ENCODE measurements around the gene OR10H1. TPM values are rescaled to one million over a fixed set of nuclear protein-coding genes. Genes with fewer than 3 reads are reported as not detected.

OR10H1 gene
- total RNA-seq, 1 donor: not detected

DNA sequence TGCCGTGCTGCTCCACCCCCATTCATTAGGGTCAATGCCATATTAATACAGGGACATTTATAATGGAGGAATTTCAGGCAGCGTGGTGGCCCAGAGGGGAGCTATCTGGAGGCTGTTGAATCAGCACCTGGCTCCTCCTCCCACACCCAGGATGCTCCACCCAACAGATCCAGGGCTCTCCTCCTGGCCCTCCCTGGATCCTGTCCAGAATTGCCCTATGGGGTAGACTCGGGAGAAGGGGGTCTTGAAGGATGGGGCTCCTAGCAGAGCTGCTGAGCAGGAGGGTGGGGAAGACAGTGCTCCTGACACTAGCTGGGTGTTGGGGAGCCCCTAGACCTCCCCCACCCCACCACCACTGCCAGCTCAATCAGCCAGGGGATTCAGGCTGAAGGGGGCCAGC lies 33.3 kb downstream of the OR10H1 start:
- Histone ChIP-seq H3K9me3 (ENCODE audit: low read depth, low read length) (no peaks in the 10 kb centered on the region), H2AFZ (ENCODE audit: low read length) (no peak overlapping the region), H3K36me3 (ENCODE audit: insufficient read depth, low read length) (no peaks in the 10 kb centered on the region), H3K4me1 (ENCODE audit: insufficient read depth, low read length) (no peaks in the 10 kb centered on the region), H3K79me2 (ENCODE audit: insufficient read depth, low read length) (no peaks in the 10 kb centered on the region), H4K20me1 (ENCODE audit: insufficient read depth, low read length) (no peaks in the 10 kb centered on the region), H3K4me2 (ENCODE audit: insufficient read depth, low read length) (no peak overlapping the region), H3K27ac (ENCODE audit: low read depth, low read length) (no peak overlapping the region), H3K4me3 (ENCODE audit: insufficient read depth, low read length) (no peak overlapping the region), H3K27me3 (ENCODE audit: insufficient read depth, low read length) (no peaks in the 10 kb centered on the region)
- peak; percentile 21 for DNase-seq (ENCODE audit: insufficient read length, low spot score, missing footprints)
- TF ChIP-seq, protein P1, sequence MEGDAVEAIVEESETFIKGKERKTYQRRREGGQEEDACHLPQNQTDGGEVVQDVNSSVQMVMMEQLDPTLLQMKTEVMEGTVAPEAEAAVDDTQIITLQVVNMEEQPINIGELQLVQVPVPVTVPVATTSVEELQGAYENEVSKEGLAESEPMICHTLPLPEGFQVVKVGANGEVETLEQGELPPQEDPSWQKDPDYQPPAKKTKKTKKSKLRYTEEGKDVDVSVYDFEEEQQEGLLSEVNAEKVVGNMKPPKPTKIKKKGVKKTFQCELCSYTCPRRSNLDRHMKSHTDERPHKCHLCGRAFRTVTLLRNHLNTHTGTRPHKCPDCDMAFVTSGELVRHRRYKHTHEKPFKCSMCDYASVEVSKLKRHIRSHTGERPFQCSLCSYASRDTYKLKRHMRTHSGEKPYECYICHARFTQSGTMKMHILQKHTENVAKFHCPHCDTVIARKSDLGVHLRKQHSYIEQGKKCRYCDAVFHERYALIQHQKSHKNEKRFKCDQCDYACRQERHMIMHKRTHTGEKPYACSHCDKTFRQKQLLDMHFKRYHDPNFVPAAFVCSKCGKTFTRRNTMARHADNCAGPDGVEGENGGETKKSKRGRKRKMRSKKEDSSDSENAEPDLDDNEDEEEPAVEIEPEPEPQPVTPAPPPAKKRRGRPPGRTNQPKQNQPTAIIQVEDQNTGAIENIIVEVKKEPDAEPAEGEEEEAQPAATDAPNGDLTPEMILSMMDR (IDR thresholded peaks at IDR 0.05; ENCODE audit: extremely low read depth, low read depth, low read length): no peak

DNA sequence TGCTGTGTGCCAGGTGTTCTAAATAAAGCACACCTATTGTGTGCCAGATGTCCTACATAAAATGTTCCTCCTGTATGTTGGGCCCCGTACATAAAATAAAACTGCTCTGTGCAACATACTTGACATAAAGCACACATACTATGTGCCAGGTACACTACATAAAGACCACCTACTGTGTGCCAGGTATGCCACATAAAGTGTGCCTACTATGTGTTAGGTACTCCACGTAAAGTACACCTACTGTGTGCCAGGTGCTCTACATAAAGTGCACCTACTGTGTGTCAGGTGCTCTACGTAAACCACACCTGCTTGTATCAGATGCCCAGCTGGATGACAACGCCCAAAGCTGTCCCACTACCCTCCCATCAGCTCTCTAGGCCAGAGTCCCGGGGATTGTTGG lies 33.8 kb downstream of the OR10H1 start:
- Histone ChIP-seq H3K4me1 (ENCODE audit: insufficient read depth, low read length) (no peaks in the 10 kb centered on the region), H3K27me3 (ENCODE audit: insufficient read depth, low read length) (no peaks in the 10 kb centered on the region), H3K36me3 (ENCODE audit: insufficient read depth, low read length) (no peaks in the 10 kb centered on the region), H3K4me2 (ENCODE audit: insufficient read depth, low read length) (no peak overlapping the region), H2AFZ (ENCODE audit: low read length) (no peak overlapping the region), H3K27ac (ENCODE audit: low read depth, low read length) (no peak overlapping the region), H3K9me3 (ENCODE audit: low read depth, low read length) (no peaks in the 10 kb centered on the region), H3K79me2 (ENCODE audit: insufficient read depth, low read length) (no peaks in the 10 kb centered on the region), H4K20me1 (ENCODE audit: insufficient read depth, low read length) (no peaks in the 10 kb centered on the region), H3K4me3 (ENCODE audit: insufficient read depth, low read length) (no peak overlapping the region)
- DNase-seq (ENCODE audit: insufficient read length, low spot score, missing footprints): no peak
- TF ChIP-seq, protein P1 (IDR thresholded peaks at IDR 0.05; ENCODE audit: extremely low read depth, low read depth, low read length): no peak

DNA sequence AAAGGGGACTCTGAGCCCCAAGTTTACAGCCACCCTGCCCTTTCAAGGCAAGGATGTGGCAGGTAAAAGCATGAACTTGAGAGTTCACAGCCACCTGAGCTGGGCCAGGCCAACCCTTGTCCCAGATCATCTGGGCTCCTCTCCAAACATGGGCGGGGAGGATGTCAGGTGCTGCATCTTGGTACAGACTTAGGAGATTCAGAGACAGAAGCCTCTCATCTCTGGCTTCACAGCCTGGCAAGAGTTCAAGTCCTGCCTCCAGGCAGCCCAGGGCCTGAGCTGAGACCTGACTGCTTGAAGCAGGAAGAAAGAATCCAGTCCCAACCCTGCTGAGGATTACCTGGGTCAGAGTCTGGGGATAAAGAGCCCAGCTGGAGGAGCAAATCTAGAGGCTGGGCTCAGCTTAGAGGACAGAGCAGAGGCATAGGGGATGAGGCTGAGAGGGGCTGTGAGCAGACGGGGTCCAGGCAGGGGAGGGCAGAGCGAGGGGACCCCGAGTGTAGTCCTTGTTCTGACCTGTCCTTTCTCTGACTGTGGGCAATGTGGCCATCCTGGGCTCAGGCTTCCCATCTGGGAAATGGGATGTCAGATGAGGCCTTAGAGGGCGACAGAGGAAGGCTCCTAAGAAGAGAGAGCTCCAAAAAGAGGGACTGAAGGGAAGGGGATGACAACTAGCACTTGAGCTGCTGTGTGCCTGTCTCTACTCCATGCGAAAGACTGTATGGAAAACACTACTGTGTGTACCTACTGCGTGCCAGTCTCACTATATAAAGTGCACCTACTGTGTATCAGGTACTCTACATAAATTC lies 34.6 kb downstream of the OR10H1 start:
- H3K27ac ChIP-seq (ENCODE audit: low read depth, low read length): no peak overlapping the region
- no peak overlapping the region for H3K4me3 ChIP-seq (ENCODE audit: insufficient read depth, low read length)
- H3K4me2 ChIP-seq (ENCODE audit: insufficient read depth, low read length): no peak overlapping the region
- no peaks in the 10 kb centered on the region for H3K4me1 ChIP-seq (ENCODE audit: insufficient read depth, low read length)
- TF ChIP-seq, protein P1 (IDR thresholded peaks at IDR 0.05; ENCODE audit: extremely low read depth, low read depth, low read length): no peak
- H3K79me2 ChIP-seq (ENCODE audit: insufficient read depth, low read length): no peaks in the 10 kb centered on the region
- H4K20me1 ChIP-seq (ENCODE audit: insufficient read depth, low read length): no peaks in the 10 kb centered on the region
- H3K27me3 ChIP-seq (ENCODE audit: insufficient read depth, low read length): no peaks in the 10 kb centered on the region
- DNase-seq (ENCODE audit: insufficient read length, low spot score, missing footprints): no peak
- H2AFZ ChIP-seq (ENCODE audit: low read length): no peak overlapping the region
- H3K9me3 ChIP-seq (ENCODE audit: low read depth, low read length): no peaks in the 10 kb centered on the region
- no peaks in the 10 kb centered on the region for H3K36me3 ChIP-seq (ENCODE audit: insufficient read depth, low read length)

DNA sequence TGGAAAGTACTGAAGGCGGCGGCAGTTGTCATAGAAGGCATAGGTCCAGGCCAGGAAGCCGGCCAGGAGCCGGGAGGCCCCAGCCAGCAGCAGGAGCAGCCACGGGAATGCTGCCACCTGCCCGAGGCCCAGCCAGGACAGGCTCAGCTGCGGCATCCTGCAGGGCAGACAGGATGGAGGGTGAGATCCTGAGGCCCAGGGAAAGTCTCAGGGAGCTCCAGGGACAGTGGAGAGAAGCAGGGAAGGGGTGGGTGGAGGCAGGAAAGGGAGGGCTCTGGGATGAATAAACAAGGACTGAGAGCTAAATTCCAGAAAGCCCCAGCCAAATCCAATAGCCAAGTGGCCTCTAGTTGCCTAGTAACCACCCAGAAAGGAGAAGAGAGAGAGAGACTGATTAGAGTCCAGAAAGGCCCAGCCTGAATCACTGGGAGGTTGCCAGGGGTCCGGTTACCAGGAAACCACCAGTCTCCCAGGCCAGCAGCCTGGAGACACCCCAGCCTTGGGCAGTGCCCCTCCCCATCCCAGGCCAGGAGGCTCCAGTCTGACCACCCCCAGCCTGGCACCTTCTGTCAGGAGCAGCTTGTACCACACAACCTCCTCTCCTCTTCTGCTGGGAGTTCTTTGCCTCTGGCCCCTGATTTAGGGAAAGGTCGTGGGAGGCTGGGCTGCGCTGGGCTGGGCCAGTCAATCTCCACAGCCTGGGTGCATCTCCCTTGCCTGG lies 35.5 kb downstream of the OR10H1 start:
- Histone ChIP-seq H3K27ac (ENCODE audit: low read depth, low read length) (no peak overlapping the region), H4K20me1 (ENCODE audit: insufficient read depth, low read length) (no peaks in the 10 kb centered on the region), H3K4me3 (ENCODE audit: insufficient read depth, low read length) (no peak overlapping the region), H3K9me3 (ENCODE audit: low read depth, low read length) (no peaks in the 10 kb centered on the region), H3K27me3 (ENCODE audit: insufficient read depth, low read length) (no peaks in the 10 kb centered on the region), H3K4me1 (ENCODE audit: insufficient read depth, low read length) (no peaks in the 10 kb centered on the region), H3K4me2 (ENCODE audit: insufficient read depth, low read length) (no peak overlapping the region), H3K79me2 (ENCODE audit: insufficient read depth, low read length) (no peaks in the 10 kb centered on the region), H3K36me3 (ENCODE audit: insufficient read depth, low read length) (no peaks in the 10 kb centered on the region), H2AFZ (ENCODE audit: low read length) (no peak overlapping the region)
- DNase-seq (ENCODE audit: insufficient read length, low spot score, missing footprints): peak; percentile 38
- TF ChIP-seq, protein P1 (IDR thresholded peaks at IDR 0.05; ENCODE audit: extremely low read depth, low read depth, low read length): no peak
